Keratinocyte (primary cell): ENCODE measurements around the gene NUP155. TPM values are rescaled to one million over a fixed set of nuclear protein-coding genes. Genes with fewer than 3 reads are reported as not detected.

Experiments
- DNase-seq: peaks from one replicate; pipeline ENCODE4 v3.0.0-alpha.2; 2011; ENCODE audit warnings: low read depth, missing footprints, low spot score
- FAIRE-seq: peaks from 2 replicates; lab custom pipeline; 2011; peaks lifted over from hg19 to GRCh38; lab: Jason Lieb, UNC
- H2AFZ ChIP-seq: 2 replicates; pipeline ENCODE4 v1.6.0; 2012; ENCODE audit warnings: low read length, control low read depth, inconsistent platforms; ENCODE audit not compliant: control insufficient read depth
- H3K27ac ChIP-seq: 2 replicates; pipeline ENCODE4 v1.5.1; 2011; ENCODE audit warnings: low read length; ENCODE audit not compliant: control insufficient read depth, insufficient read depth
- H3K27me3 ChIP-seq: 3 replicates; pipeline ENCODE4 v1.6.0; 2011; ENCODE audit warnings: low read length; ENCODE audit not compliant: control insufficient read depth, insufficient read depth; ENCODE audit errors: extremely low read depth
- H3K36me3 ChIP-seq, 2 experiments: 2 replicates in 1 of 2; 3 replicates in 1 of 2; pipeline ENCODE4 v1.5.1; 2011; ENCODE audit warnings: low read length in 2 of 2, mild to moderate bottlenecking in 1 of 2; ENCODE audit not compliant: control insufficient read depth in 2 of 2, insufficient read depth in 2 of 2; ENCODE audit errors: extremely low read depth in 1 of 2
- H3K4me1 ChIP-seq: 3 replicates; pipeline ENCODE4 v1.5.1; 2011; ENCODE audit warnings: low read length; ENCODE audit not compliant: control insufficient read depth, insufficient read depth; ENCODE audit errors: extremely low read depth
- H3K4me2 ChIP-seq: 3 replicates; pipeline ENCODE4 v1.6.0; 2011; ENCODE audit warnings: low read depth, low read length; ENCODE audit not compliant: control insufficient read depth, insufficient read depth; ENCODE audit errors: extremely low read depth
- H3K4me3 ChIP-seq, 3 experiments: fragments of 200-600 bp in 1 of 3; sonication (generic) in 1 of 3; 2 replicates in 2 of 3; 3 replicates in 1 of 3; pipeline ENCODE4 v1.5.1; 2011 to 2016; ENCODE audit warnings: low read length in 3 of 3, mild to moderate bottlenecking in 3 of 3, control low read depth in 2 of 3, inconsistent platforms in 1 of 3, low read depth in 1 of 3, mixed read lengths in 1 of 3, mixed run types in 1 of 3, moderate library complexity in 1 of 3; ENCODE audit not compliant: control insufficient read depth in 2 of 3, insufficient read depth in 2 of 3; ENCODE audit errors: extremely low read depth in 1 of 3
- H3K79me2 ChIP-seq: 2 replicates; pipeline ENCODE4 v1.6.0; 2012; ENCODE audit warnings: low read length; ENCODE audit not compliant: control insufficient read depth, insufficient read depth
- H3K9ac ChIP-seq: 3 replicates; pipeline ENCODE4 v1.6.0; 2011; ENCODE audit warnings: low read length; ENCODE audit not compliant: control insufficient read depth, insufficient read depth; ENCODE audit errors: extremely low read depth
- H3K9me1 ChIP-seq: 3 replicates; pipeline ENCODE4 v1.6.0; 2011; ENCODE audit warnings: low read length; ENCODE audit not compliant: control insufficient read depth, insufficient read depth; ENCODE audit errors: extremely low read depth
- H3K9me3 ChIP-seq: 2 replicates; pipeline ENCODE4 v1.5.1; 2012; ENCODE audit warnings: low read depth, low read length; ENCODE audit not compliant: control insufficient read depth
- H4K20me1 ChIP-seq: 3 replicates; pipeline ENCODE4 v1.6.0; 2011; ENCODE audit warnings: low read length; ENCODE audit not compliant: control insufficient read depth, insufficient read depth; ENCODE audit errors: extremely low read depth
- CTCF ChIP-seq, 3 experiments: IDR thresholded peaks in 1 of 3; conservative IDR thresholded peaks in 1 of 3; optimal IDR thresholded peaks in 1 of 3; 2 replicates in 2 of 3; 3 replicates in 1 of 3; pipeline versions ENCODE3 to v1.5.1; 2011; ENCODE audit warnings: low read length in 3 of 3, mild to moderate bottlenecking in 3 of 3, moderate library complexity in 2 of 3, control low read depth in 1 of 3, inconsistent platforms in 1 of 3; ENCODE audit not compliant: insufficient read depth in 2 of 3; ENCODE audit errors: extremely low read depth in 1 of 3
- EZH2 ChIP-seq: IDR thresholded peaks from one replicate; pipeline ENCODE4 v1.6.1; 2012; ENCODE audit warnings: inconsistent platforms, mild to moderate bottlenecking, low read length, moderate library complexity
- dilution Hi-C: fragments of 300-500 bp; cut with MboI; formaldehyde crosslinking; loops from one replicate; pipeline ENCODE4 v1.7.0; 2020; ENCODE audit warnings: low sequenced_read_pairs; ENCODE audit not compliant: extremely low pct_ligation_motif_present
- polyA plus RNA-seq, 5 experiments: library from polyadenylated mRNA; depleted of rRNA in 3 of 5; stranded (reverse) in 3 of 5; stranded (forward) in 1 of 5; unstranded in 1 of 5; fragments of >200 nt; gene quantifications; 1 replicate in 1 of 5; 2 replicates in 3 of 5; 3 replicates in 1 of 5; pipeline versions ENCODE4 v1.2.1 to v1.2.3, GENCODE V29; 2011 to 2012; ENCODE audit warnings: missing spikeins in 2 of 5, low read depth in 1 of 5, low replicate concordance in 1 of 5

NUP155 gene
- polyA plus RNA-seq, 1 donor (not counting 4 experiments of a cell fraction or from before 2014, with no cell fraction given): 20.5 TPM

GRCh38 chr5:37396352-37396751 is 25.4 kb upstream of the NUP155 start:
- dilution Hi-C loops: no loop called here
- H3K4me3 ChIP-seq: no peak overlapping the region
- no peak overlapping the region for H3K27ac ChIP-seq
- no peak for DNase-seq
- no peaks in the 10 kb centered on the region for H3K9me1 ChIP-seq
- no peaks in the 10 kb centered on the region for H3K4me1 ChIP-seq
- H3K4me2 ChIP-seq: no peak overlapping the region
- no peak overlapping the region for H2AFZ ChIP-seq
- H3K27me3 ChIP-seq: no peaks in the 10 kb centered on the region
- no peak overlapping the region for H3K9ac ChIP-seq
- no peak for FAIRE-seq
- peaks cover 5 to 6% of the 10 kb centered on the region in 2 experiments for H3K36me3 ChIP-seq
- H3K9me3 ChIP-seq: no peaks in the 10 kb centered on the region
- TF ChIP-seq EZH2 (no peak), CTCF (optimal IDR thresholded peaks at IDR 0.05 in 1 of 3, IDR thresholded peaks at IDR 0.05 in 1 of 3, conservative IDR thresholded peaks at IDR 0.05 in 1 of 3; ENCODE audit: extremely low read depth in 1 of 3, insufficient read depth in 2 of 3, low read length in 3 of 3) (no peak)
- no peaks in the 10 kb centered on the region for H4K20me1 ChIP-seq
- no peaks in the 10 kb centered on the region for H3K79me2 ChIP-seq

- Histone ChIP-seq H3K9me3 (no peaks in the 10 kb centered on the region), H3K9me1 (no peaks in the 10 kb centered on the region), H2AFZ (no peak overlapping the region), H3K4me3 (no peak overlapping the region), H3K79me2 (no peaks in the 10 kb centered on the region), H3K27me3 (no peaks in the 10 kb centered on the region), H4K20me1 (no peaks in the 10 kb centered on the region), H3K27ac (no peak overlapping the region), H3K4me1 (no peaks in the 10 kb centered on the region), H3K4me2 (no peak overlapping the region), H3K9ac (no peak overlapping the region), H3K36me3 (peaks cover 1 to 8% of the 10 kb centered on the region in 2 experiments)
- dilution Hi-C loops: no loop called here
- FAIRE-seq (no peak), DNase-seq (no peak)
- TF ChIP-seq CTCF (optimal IDR thresholded peaks at IDR 0.05 in 1 of 3, IDR thresholded peaks at IDR 0.05 in 1 of 3, conservative IDR thresholded peaks at IDR 0.05 in 1 of 3; ENCODE audit: extremely low read depth in 1 of 3, insufficient read depth in 2 of 3, low read length in 3 of 3) (no peak), EZH2 (no peak)
Measured at GRCh38 chr5:37391591-37391990, 20.7 kb upstream of the NUP155 start.
